ENCODE results near the gene TMEM204.
A peak's percentile ranks its signal among the peaks of the same experiment; 100 is the strongest.

The TMEM204 gene

DNA sequence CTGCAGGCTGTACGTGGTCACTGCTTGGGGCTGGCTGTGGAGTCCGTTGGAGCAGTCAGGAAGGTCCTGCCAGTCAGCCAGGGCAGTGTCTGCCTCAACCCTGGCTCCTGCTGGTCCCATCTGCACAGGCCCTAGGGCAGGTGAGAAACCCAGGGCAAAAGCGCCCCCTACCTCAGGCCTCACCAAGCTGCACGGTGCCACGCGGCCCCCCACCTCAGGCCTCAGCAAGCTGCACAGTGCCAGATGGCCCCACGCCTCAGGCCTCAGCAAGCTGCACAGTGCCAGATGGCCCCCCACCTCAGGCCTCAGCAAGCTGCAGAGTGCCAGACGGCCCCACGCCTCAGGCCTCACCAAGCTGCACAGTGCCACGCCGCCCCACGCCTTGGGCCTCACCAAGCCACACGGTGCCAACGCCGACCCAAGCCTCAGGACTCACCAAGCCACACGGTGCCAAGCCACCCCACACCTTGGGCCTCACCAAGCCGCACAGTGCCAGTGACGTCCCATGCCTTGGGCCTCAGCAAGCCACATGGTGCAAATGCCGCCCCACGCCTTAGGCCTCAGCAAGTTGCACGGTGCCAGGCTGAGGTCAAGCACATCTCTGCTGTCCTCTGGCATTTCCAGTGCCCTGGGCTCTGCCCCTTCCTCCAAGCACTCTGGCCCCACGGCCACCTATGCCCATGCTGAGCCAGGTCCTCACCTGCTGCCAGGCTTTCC is 5.5 kb downstream of the TMEM204 start:
- no peak for DNase-seq (ENCODE audit: low spot score)

DNA sequence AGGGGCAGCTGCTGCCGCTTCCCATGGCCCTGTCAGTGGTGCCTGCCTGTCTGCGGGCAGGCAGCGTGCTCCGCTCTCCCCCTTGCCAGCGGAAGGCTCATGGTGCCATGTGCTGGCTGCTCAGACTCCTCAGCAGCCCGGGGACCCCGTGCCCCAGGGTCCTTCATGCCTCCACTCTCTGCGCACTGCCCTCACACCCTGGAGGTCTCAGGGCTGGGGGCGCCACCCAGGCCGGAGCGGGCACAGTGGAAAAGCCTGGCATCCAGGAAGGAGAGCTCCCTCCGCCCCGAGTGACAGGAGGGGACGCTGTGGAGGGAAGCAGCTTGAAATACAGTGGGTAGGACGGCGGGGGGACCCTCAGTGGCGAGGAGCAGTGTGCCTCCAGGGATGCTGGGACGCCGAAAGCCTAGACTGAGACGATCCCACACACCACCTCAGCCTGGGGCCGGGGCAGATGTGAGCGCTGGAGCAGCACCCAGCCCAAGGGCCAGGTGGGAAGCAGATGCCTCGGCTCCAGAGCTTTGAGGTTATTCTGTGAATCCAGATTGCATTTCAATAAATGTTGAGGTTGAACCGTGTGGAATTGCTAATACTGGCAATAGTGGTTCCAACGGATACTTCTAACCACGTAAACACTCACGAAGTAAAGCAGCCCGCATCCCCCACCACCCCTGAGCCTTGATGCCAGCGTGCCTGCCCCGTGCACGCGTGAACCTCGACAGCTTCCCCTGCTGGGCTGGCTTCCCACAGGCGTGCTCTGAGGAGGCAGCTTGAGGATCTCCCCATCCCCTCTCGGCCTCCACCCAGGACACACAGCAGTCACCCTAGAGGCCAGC is 6.5 kb downstream of the TMEM204 start:
- no peak for DNase-seq (ENCODE audit: low spot score)

DNA sequence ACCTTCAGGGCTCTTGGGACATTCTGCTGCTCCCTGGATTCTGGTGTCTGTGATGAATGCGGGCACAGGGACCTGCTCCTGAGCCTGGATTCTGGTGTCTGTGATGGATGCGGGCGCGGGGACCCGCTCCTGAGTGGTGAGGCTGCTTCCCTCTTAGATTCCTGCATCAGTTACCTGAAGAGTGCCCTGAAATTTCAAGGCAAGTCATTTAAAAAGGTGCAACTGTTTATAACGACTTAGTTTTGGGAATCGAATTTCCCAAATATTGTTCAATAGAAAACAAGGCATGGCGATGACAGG is 7.0 kb downstream of the TMEM204 start:
- DNase-seq (ENCODE audit: low spot score), result no peak

DNA sequence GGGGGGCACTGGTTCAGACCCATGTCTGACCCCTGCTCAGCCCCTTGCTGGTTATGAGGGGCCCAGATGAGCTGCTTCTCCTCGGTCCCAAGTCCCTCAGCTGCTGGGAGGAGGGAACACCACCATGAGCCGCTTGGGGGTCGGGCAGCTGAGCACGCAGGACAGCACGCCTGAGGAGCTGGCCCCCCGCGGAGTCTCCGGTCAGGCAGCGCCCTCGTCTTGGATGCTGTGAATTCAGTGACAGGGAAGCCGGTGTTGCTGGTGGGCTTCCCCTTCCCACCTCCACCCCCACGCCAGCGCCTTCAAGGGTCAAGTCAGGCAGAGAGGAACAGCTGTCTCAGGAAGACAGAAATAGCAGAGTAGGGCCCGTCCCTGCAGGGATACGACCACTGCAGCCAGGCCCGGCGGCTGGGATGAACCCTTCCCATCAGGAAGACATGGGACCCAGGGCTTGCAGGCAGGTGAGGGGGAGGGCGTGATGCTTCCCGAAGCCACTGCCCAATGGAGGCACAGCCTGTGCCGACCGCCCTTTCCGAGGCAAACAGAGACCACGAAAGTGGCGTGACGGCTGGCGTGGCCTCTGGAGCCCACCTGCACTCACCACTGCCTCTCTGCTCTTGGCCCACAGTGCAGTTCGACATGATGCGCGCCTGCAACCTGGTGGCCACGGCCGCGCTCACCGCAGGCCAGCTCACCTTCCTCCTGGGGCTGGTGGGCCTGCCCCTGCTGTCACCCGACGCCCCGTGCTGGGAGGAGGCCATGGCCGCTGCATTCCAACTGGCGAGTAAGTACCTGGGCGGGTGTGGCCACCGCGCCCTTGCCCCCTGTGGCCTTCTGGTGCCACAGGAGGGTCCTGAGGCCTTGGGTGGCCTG is 8.1 kb downstream of the TMEM204 start:
- DNase-seq (ENCODE audit: low spot score), result no peak

DNA sequence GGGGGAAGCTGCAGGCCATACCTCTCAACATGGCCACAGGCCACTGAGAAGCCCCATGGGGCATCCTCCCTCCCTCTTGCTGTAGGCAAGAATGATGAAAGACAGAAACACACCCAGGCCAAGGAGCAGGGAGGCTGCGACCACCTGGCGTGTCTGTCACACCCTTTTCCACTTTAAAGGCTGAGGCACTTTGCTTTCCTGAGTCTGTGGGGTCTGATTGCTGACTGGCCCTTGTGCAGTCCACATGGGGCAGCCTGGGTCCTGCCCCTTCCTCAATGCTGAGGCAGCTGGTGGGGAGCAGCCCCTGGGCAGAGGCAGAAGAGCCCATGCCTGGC is 8.7 kb downstream of the TMEM204 start:
- DNase-seq (ENCODE audit: low spot score), result no peak

DNA sequence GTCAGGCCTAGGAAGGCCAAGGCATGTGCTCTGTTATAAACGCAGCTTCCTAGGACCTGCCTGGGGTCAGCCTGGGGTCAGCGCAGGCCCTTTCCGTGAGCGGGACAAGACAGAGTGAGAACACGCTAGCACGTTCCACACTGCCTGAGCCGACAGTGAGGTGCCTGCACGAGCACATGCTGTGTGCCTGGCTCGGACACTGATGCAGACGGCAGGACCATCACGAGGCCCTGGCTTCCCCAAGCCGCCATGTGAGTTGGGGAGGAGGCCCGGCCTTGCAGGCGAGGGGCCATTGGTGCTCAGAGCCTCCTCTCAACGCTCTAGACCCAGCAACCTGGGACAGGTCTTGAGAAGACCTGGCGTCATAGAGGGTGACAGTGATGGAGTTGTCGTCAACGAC is 9.1 kb downstream of the TMEM204 start:
- DNase-seq (ENCODE audit: low spot score), result no peak

DNA sequence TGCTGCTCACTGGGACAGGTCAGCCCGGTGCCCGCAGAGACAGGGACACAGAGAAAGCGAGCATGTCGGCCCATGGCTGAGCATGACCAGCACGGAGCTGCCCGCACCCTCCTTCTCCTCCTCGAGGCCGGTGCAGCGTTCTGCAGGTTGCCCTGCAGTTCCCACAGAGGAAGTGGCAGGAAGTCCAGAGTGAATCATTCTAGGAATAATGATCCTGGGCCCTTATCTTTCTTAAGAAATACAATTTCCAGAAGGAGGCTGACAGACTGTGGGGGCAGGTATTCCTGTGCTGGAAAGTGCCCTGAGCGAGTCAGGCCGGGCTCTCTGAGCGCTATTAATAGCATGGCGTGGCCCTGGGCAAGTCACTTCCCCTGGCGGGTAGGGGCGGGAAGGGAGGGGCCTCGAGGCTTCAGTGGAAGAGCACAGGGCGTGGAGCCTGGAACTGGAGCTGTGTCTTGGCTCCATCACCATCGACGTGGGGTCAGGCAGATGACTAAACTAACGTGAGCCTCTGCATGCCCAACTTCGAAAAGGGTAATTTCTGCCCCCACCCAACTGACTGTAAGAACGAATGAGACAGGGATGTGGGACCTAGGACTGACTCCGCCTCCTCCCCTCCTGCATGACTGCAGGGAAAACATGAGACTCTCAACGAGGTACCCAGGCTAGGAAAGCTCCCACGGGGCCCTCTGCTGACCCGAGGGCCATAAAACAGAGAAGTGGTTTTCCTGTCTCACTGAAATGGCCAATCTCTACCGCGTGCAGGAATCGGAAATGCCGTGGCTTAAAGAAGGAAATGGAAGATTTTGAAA is 9.8 kb downstream of the TMEM204 start:
- peak; percentile 52 for DNase-seq (ENCODE audit: low spot score)

DNA sequence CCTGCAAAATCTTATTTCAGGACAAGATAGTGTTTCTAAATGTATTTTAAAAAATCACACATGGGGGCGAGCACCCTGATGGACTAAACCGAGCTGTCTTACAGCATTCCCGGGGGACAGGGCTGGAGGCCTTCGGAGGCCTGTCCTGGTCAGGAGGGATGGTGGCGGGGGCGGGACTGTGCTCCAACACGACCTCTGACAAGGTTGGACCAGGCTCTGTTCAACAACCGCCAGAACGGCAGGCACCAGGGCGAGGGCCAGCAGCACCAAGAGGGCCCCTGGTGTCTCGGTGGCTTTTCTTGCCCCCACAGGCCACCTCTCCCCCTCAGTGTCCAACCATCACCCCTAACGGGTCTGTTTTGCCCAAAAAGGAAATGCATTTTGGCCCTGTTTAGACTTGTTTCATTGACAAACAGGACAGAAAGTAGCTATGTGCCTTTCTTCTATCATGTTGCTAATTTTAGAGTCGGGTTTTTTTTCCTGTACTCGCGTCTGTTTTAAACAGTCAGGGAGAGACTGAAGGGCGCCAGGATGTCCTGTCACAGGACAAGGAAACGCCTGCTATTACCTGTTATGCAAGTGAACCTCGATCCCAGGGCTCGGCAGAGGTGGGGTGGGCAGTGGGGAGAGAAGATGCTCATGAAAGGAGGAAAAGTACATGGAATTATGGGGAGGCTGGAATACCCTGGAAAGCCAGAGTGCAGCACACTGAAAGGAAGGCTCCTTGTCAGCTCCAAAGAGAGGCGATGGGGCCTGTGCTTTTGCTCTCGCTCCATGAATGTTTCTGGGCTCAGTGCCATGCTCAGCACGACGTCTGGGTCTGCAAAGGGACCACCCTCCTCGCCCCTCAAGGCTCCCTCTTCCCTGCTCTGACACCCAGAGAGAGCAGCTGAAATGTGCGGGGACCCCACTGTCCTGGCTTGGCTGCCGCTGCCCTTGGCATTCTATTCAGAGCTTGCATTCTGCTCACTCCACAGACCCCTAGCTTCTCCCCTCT is 11.9 kb downstream of the TMEM204 start:
- no peak for DNase-seq (ENCODE audit: low spot score)

DNA sequence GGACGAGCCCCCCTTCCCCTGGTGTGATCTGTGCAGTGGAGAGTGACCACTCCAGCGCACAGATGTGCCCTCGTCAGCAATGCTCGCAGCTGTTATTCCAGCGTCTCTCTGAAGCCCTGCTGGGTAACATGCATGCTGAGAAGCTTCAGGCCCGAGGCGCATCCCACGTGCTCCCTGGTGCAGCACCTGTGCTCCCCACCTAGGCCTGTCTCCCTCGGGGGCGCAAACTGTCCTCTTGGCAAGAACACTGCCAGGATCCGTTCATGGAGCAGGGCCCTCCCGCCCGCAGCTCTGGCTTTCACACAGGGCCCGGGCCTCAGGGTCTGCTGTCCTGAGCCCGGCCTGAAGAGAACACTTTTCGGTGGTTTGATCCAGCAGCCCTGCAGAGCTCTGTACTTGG is 13.0 kb downstream of the TMEM204 start:
- DNase-seq (ENCODE audit: low spot score), result no peak

DNA sequence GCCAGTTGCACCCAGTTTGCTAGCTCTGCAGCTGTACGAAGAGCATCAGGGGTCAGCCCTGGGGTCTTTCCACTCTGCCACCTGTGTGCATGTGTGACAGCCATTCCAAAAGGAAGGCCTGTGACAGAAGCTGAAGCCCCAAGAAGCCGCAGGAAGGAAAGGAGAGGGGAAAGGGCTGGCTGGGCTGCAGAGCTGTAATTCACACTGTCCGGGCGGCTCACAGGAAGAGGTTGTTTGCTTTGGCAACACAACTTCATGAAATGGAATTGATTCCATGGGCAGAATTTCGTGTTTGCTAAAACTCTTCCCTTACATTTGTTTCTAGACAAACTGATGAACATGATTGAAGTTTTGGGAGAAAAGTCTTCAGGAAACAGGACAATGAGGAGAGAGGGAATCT is 14.8 kb downstream of the TMEM204 start:
- no peak for DNase-seq (ENCODE audit: low spot score)

DNA sequence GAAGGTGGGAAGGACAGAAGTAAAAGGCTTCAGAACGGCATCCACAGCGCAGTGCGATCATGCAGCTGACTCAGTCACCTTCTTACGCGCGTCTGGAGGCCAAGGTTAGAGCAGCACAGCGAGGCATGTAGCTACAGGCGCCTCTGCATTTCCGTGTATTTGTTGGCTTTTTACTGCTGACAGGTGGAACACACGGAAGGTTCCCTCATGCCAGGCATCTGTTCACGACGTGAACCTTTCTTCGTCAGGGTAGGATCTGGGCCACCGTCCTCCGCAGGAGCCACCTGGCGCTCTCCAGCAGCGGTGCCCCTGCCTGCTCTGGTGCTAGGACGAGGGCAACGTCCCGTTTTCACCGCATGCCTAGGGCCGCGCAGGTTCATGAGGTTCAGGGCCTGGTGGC is 15.3 kb downstream of the TMEM204 start:
- no peak for DNase-seq (ENCODE audit: low spot score)

DNA sequence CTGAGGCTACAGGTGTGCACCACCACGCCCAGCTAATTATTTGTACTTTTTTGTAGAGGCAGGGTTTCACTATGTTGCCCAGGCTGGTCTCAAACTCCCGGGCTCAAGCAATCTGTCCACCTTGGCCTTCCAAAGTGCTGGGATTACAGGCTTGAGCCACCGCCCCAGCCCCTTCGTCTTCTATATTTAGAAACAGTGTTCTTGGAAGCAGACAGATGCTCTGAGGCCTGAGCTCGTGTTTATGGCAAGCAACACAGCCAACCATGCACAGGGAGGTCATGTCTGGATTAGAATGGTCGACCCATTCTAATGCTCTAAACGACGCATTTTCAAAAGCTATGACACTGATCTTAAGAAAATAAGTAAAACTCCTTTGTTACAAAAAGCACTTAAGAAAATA is 16.6 kb downstream of the TMEM204 start:
- DNase-seq (ENCODE audit: low spot score), result no peak

DNA sequence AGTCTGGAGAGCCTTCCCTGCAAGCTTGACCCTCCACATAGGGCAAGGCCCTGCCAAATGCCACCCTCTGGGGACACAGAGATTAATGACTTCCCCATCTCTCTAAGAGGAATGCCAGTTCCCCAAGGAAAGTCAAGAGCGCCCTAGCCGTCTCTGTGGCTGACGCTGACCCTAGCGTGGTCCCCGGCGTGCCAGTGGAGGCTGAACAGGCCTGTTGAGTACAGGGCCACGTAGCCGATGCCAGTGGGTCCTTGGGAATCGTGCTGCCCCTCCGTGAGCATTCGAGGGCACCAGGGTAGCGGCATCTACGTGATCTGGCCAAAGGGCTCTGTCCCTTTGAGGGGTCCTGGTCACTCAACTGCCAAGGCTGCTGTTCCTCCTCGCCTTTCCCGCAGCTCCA is 17.2 kb downstream of the TMEM204 start:
- DNase-seq (ENCODE audit: low spot score), result no peak

DNA sequence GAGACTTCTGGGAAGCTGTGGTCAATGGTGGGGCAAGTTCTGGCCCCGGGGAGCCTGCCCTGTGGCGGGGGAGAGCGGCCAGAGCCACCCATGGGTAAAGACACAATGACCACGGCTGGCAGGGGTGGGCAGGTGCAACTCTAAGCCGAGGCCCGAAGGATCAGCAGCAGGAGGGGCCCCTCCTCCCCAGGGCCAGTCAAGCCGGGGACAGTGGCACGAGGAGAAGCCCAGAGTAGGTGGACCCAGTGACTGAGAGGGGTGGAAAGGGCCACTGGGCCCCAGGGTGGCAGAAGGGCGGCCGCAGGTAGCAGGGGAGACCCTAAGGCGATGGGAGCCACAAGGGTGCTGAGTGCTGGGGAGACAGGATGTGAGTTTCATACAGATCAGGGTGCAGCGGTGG is 17.7 kb downstream of the TMEM204 start:
- DNase-seq (ENCODE audit: low spot score), result no peak

DNA sequence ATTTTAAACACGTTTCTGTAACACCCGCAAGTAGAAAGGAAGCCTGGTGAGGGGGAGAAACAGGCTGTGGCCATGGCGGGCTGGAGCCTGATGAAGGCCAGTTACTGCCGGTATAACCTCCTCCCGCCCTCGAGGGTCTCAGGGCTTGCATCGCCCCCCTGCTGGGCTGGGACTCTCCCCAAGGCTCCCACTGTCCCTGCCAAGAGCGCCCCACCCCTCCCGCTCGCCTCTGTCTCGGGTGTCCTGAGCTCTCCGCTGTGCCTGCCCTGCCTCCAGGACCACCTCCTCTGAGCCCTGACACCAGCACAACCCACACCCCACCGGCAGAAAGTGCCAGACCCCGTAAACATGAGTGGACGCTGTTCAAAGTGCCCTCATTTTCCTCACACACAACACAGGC is 18.7 kb downstream of the TMEM204 start:
- no peak for DNase-seq (ENCODE audit: low spot score)

DNA sequence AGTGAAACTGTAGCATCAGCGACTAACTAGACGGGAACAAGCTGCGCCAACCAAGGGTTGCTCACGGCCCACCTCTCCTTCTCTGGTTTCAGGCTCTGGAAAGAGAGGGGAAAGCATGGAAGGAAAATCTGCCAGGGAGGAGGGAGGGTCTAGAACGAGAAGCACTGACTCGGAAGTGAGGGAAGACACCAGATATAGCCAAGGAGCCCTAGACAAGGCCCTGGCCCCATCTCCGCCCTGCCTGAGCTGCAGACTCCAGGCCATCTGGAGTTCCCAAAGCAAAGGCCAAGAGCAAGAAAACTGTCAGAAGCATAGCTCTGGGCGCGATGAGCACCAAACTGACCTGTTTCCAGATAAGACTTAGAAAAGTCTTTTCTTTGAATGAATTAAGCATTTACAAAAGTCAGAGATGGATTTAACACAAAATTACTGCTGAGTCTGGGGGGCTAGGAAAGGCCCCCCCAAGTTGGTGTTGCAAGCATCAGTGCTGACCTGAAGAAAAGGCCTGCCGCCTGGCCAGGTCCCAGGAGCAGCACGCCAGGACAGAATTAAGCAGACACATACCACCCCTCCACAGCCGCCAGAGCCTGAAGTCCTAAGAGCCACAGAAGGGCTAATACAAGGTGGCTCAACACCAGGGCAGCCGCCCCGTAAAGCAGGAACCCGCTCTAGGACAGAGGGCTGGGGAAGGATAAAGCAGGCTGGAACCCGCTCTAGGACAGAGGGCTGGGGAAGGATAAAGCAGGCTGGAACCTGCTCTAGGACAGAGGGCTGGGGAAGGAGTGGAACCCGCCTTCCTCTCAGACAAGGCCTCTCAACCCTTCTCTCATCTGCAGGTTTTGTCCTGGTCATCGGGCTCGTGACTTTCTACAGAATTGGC is 20.7 kb downstream of the TMEM204 start:
- DNase-seq (ENCODE audit: low spot score), result no peak

DNA sequence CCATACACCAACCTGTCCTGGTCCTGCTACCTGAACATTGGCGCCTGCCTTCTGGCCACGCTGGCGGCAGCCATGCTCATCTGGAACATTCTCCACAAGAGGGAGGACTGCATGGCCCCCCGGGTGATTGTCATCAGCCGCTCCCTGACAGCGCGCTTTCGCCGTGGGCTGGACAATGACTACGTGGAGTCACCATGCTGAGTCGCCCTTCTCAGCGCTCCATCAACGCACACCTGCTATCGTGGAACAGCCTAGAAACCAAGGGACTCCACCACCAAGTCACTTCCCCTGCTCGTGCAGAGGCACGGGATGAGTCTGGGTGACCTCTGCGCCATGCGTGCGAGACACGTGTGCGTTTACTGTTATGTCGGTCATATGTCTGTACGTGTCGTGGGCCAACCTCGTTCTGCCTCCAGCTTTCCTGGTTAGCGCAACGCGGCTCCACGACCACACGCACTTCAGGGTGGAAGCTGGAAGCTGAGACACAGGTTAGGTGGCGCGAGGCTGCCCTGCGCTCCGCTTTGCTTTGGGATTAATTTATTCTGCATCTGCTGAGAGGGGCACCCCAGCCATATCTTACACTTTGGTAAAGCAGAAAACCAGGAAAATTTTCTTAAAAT is 21.5 kb downstream of the TMEM204 start:
- no peak for DNase-seq (ENCODE audit: low spot score)

DNA sequence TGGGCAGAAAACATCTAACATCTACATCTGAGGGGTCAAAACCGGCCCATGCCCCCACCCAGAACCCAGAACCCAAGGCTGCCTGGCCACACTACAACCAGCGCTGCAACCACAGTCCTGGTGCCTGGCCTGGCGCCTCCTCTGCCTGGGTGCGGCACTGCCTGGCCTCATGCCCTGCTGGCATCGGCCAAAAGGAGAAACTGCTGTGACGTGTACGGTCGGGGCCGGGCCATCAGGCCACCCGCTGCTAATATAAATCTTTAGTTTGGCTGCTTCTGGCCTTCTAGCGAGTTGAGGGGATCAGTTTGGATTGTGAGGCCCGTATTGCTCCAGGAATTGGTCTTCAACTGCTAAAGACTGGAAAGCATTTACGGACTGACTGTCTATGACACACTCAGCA is 22.8 kb downstream of the TMEM204 start:
- DNase-seq (ENCODE audit: low spot score), result no peak

DNA sequence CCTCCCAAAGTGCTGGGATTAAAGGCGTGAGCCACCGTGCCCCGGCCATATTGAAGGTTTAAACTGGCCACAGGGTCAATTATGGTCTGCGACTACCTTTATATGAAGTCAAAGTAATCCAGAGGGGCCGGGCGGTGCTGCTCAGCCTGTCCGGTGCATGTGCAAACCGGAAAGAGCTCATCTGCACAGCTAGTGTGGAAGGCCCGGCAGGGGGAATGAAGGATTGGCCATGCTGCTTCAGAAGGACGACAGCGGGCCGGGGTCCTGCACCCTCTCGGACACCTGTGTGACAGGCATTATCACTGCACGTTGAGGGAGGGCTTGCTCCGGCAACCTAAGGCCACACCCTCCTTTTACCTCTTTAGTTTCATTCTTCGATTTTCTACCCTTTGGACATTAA is 23.6 kb downstream of the TMEM204 start:
- DNase-seq (ENCODE audit: low spot score), result no peak

Data from activated CD4-positive, alpha-beta T cell treated with anti-CD3 and anti-CD28 coated beads, Interleukin-2, Interleukin-4, amounts not matched to agents 100 ng/mL and 50 ng/mL, durations not matched to agents 16 hours and 8 hours (primary cell).